Stimulated activated CD4-positive, alpha-beta T cell treated with anti-CD3 and anti-CD28 coated beads, Interleukin-1b, Interleukin-23, amount 100 ng/mL, for 24 hours (primary cell): Measurements from ENCODE around the gene CARD9.
"Not testable (repeated sequence)": the region's sequence is repeated elsewhere in the genome, so short reads cannot be mapped to it uniquely, and the experiment has no call there.

Experiments used
- DNase-seq, 4 experiments: peaks; one replicate each; pipeline ENCODE4 v3.0.0-alpha.2; 2020; ENCODE audit warnings: low read depth in 4 of 4, low spot score in 1 of 4

CARD9 gene

DNA sequence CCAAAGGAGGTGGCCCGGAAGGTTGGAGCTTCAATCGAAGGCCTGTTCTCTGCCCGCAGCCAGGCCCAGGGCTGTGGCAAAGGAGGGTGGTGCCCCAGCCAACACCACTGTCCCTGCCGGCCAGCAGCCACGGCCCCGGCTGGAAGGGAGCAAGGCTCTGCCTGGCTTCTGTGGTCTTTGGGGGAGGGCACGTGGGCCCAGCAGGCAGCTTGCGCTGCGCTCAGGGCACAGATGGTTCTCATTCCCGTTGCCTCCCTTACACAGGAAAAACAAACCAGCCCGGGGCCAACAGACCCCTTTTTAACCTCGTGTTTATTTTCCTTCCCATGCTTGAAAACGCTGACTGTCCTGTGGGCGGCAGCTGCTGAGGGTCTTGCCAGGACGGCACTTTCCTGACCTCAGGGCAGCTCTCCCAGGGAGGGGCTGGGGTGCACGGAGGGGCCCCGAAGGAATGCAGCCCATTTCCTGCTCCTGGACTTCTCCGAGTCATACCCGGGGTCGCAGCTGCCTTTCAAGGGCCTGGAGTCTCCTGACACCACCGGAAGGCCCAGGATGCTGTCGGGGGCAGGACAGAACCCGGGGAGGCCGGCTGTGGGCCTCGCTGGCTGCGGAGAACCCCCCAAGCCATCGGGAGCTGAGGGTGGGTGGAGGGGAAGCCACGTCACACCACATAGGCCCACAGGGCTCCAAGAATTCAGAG is 47.3 kb downstream of the CARD9 start:
- no peak for DNase-seq

DNA sequence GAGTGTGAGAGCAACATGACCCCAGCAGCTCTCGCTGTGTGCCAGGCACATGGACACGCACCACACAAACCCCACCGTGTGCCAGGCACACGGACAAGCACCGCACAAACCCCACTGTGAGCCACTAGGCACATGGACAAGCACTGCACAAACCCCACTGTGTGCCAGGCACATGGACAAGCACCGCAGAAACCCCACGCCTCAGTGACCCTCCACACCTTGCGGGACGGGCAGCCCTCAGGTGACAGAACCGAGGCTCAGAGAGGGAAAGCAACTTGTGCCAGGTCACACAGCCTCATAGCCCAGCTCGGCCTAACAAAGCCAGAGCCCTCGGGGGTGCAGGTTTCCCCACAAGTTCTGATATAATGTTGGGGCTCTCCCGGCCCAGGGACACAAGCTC is 48.1 kb downstream of the CARD9 start:
- DNase-seq: no peak

DNA sequence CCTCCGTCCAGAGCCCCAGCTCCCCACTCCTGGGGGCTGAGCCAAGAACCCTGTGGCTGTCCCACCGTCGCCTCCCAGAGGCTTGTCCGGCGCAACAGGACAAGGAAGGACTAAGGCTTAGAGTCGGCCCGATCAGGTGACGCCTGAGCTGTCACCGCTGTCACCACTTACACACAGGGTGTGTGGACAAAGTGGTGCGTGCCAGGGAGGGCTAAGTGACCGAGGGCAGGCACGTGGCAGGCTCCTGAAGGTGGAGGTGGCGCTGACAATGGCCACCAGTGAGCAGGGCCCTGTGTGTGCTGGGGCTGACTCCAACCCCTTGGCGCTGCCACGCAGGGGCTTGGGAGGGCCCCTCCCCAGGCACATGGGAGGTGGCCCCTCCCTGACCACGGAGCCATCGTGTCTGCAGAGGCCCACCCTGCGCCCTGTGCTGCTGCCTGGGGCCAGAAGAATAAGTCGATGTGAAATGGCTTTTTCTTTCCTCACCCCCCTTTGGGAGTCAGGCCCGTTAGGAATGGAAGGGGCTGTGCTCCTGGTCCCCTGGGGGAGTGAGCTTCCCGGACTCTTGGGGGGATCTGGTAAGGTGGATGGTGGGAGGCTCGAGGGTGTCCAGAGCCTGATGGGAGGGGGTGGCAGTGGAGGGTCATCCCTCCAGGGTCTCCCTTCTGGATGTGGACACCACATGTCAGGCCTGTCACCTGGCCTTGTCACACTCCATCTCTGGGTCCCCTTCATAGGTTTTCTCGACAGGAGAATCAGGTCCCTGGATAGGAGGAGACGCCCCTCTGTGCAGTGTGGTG is 48.8 kb downstream of the CARD9 start:
- no peak for DNase-seq

DNA sequence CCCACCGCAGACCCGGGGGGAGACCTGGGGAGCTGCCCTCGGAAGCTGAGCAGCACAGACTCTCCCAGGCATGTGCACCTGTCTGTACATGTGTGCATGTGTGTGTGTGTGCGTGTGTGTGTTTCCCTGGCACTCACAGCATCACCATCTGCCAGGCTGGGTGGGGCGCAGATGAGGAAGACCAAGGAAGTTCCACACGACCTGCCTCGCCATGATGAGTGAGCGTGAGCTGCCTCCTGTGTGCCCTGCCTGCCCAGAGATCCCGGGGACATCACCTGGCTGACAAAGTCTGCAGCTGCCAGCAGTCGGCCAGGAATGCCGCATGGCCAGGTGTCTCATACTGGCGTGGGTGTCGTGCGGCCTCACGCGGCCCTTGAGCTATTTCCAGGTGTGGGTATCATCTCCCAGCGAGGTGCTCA is 50.1 kb downstream of the CARD9 start:
- no peak for DNase-seq

DNA sequence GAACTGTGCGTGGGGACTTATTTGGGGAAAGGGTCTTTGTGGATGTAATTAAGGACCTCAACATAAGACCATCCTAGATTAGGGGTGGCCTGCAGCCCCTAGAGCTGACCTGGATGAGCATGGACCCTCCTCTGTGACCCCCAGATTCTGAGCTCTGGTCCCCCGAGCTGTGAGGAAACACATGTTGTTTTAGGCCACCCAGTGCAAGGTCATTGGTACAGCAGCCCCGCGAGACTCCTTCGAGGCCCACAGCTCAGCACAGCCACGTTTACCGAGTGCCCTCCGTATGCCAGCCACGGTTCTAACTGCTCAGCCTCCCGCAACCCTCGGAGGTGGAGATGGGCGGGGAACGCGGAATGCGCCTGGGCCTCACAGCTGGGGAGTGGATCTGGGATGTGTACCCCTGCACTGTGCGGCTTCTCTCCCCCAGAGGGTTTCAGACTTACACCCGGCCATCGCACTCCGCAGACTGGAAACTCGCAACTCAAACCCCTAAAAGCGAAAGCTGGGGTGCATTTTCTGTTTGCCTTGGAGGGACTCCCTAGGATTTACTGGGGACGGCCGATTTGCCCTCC is 50.6 kb downstream of the CARD9 start:
- no peak for DNase-seq

DNA sequence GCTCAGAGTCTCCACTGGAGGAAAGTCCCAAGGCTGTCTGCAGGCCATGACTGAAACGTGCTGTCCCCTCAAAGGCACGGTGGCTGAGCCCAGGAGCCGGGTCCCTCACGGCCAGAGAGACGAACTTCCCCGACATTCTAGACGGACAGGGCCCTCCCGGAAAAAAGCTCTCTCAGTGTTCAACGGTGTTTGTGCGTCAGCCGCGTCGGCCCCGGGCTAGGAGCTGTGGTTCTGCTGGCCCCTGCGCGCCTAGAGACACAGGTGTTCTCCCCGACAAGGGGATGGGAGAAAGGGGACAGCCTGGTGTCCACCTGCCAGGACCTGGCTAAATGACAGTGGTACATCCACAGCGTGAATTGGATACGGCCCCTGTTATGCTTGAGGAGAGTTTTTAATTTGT is 51.9 kb downstream of the CARD9 start:
- DNase-seq: no peak

DNA sequence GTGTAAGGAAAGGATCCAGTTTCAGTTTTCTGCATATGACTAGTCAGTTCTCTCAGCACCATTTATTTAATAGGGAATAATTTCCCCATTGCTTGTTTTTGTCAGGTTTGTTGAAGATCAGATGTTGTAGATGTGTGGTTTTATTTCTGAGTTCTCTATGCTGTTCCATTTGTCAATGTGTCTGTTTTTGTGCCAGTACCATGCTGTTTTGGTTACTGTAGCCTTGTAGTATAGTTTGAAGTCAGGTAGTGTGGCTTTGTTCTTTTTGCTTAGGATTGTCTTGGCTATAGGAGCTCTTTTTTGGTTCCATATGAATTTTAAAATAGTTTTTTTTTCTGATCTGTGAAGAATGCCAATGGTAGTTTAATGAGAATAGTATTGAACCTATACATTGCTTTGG is 52.5 kb downstream of the CARD9 start:
- DNase-seq: not testable (repeated sequence)

DNA sequence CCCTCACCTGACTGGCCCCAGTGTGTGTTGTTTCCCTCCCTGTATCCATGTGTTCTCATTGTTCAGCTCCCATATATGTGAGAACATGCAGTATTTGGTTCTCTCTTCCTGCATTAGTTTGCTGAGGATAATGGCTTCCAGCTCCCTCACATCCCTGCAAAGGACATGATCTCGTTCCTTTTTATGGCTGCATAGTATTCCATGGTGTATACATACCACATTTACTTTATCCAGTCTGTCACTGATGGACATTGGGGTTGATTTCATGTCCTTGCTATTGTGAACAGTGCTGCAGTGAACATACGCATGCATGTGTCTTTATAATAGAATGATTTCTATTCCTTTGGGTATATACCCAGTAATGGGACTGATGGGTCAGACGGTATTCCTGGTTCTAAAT is 53.5 kb downstream of the CARD9 start:
- DNase-seq: not testable (repeated sequence)

DNA sequence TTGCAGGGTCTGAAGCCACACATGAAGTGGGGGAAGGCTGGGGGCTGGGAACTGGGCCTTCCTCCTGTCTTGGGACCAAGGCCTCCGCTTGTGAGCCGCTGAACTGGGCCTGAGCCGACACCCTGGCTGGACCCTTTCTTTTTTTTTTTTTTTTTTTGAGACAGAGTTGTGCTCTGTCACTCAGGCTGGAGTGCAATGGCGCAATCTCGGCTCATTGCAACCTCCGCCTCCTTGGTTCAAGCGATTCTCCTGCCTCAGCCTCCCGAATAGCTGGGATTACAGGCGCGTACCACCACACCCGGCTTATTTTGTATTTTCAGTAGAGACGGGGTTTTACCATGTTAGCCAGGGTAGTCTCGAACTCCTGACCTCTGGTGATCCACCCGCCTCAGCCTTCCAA is 54.2 kb downstream of the CARD9 start:
- DNase-seq: not testable (repeated sequence)

DNA sequence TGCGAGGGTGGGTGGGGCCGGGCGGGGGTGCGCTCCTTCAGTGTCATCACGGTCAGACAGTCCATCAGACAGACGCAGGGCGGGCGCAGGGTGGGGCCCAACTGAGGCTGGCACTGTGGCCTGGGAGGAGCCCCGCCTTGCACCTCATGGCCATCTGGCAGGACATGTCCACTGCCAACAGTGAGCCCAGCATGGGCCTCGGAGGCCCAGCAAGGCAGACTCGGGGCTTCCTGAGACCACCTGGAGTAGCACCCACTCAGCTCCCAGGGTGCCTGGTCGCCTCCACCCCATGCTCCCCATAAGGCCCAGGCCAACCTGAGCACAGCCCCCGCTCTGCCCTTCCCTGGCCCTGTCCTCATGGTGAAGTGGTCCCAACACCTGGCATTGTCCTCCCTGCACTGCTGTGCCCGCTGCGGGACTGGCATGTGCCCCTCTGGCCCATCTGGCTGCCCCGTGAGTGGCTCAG is 54.7 kb downstream of the CARD9 start:
- DNase-seq: no peak

DNA sequence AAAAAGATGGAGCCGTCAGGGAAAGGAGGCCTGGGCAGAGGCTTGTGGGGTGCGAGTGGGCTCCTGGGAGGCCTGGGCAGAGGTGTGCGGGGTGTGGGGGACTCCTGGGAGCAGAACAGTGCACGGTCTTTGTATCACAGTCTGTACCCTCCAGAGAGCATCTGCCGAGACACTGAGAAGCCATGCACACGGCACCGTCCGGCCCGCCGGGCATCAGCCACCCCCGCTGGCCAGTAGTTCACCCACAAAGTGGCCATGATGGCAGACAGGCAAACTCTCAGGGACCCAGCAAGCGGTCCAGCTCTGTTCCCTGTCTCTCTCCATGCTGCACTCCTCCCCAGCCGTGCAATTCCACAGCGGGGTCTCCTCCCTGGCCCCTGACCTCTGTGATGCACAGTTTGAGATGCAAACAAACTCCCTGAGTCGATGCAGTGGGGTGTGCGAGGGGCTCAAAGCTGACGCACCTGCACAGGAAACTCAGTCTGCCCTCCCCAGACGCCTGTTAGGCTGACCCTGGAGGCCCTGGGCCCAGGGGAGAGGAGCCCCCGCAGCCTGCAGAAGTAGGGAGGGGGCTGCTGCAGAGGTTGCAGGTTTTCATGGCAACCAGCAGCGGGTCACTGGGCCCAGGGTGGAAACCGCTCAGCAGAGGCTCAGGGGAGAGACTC is 55.2 kb downstream of the CARD9 start:
- no peak for DNase-seq

DNA sequence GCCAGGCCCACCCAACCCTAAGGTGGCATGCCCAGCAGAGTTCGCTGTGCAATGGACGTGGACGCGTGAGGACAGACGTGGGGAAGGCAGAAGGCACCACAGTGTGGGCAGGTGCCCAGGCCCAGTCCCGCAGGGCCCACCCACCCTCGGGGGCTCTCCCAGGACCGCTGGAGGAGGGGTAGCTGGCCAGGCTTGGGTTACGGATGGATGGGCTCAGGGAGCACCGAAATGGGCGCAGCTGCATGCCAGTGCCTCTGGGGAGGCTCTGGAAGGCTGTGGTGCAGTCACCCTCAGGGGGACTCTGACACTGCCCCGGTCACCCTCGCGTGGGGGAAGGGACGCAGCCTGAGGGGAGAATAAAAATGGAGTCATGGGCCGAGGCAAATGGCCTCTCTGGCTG is 55.8 kb downstream of the CARD9 start:
- no peak for DNase-seq

DNA sequence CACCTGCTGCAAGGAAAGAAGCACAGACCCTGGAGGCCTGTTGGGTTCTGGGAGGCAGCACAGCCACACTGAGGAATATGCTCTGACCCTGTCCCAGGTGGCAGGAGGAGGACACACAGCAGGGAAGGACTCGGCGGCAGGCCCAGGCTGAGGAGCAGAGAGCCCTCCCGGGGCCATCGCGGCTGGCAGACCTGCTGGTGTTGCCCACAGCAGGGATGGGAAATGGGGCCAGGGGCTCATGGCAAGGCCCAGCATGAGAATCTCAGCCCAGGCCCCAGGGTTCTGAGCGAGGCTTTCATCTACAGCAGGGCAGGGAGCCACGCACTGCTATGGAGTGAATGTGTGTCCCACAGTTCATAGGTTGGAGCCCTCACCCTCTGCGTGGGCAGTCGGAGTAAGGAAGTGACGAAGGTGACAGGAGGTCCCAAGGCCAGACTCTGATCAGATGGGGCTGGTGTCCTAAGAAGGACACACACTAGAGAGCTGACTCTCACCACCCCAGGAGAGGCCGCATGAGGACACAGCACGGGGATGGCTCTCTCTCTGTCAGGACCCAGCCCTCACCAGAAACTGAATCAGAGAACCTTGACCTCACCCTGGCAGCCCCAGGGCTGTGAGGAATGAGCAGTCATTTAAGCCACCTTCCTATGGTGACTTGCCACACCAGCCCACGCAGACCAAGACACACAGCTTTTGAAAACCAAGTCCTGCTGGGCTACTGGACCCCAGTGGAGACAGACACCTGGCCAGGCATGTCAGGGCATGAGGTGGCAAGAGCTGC is 56.4 kb downstream of the CARD9 start:
- no peak for DNase-seq

DNA sequence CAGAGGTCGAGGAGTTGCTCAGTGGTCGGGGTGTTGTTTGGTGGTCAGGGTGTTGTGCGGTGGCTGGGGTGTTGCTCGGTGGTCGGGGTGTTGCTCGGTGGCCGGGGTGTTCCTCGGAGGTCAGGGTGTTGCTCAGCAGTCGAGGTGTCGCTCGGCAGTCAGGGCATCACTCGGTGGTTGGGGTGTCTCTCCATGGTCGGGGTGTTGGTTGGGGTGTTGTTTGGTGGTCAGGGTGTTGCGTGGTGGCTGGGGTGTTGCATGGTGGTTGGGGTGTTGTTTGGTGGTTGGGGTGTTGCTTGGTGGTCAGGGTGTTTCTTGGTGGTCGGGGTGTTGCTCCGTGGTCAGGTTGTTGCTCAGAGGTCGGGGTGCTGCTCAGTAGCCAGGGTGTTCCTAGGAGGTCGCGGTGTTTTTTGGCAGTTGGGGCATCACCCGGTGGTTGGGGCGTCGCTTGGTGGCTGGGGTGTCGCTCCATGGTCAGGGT is 57.2 kb downstream of the CARD9 start:
- DNase-seq: no peak

DNA sequence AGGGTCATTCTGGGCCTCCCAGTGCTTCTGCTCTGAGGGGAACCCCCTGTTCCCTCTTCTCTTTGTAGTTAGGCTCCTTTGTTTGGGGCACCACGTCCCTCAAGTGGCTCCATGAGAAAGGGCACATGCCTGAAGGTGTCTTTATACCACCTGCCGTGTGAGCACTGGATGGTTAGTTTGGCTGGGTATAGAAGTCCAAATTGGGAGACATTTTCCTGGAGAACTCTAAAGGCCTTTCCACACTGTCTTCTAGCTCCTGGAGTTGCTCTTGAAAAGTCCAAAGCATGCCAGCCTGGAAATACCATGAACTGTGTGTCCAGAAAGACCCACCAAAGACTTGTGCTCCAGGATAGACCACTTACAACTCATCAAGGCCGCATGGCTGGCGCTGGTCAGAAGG is 58.5 kb downstream of the CARD9 start:
- no peak for DNase-seq

DNA sequence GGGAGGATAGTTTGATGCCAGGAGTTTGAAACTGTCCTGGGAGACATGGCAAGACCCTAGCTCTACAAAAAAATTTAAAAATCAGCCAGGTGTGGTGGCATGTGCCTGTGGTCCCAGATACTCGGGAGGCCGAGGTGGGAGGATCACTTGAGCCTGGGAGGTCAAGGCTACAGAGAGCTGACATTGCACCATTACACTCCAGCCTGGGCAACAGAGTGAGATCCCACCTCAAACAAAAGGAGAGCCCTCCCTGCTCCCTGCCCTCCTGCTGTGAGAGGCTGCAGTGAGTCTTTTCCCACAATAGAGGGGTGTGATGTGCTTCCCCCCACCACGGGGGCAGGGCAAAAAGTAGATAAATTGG is 59.4 kb downstream of the CARD9 start:
- no peak for DNase-seq
